HFFc6 (cell line): ENCODE results near the gene GPR137C. TPM values are rescaled to one million over a fixed set of nuclear protein-coding genes. Genes with fewer than 3 reads are reported as not detected.
"Not testable (repeated sequence)": the region's sequence is repeated elsewhere in the genome, so short reads cannot be mapped to it uniquely, and the experiment has no call there.

Experiments
- DNase-seq: peaks from one replicate; pipeline ENCODE4 v3.0.0-alpha.2; 2018
- H3K27ac Mint-ChIP-seq: 2 replicates; pipeline ENCODE4 v1.8.0; 2020; ENCODE audit warnings: mild to moderate bottlenecking, mixed read lengths
- H3K27me3 Mint-ChIP-seq: 2 replicates; pipeline ENCODE4 v1.8.0; 2021; ENCODE audit warnings: mild to moderate bottlenecking, moderate library complexity, mixed read lengths; ENCODE audit not compliant: insufficient read depth
- H3K36me3 Mint-ChIP-seq: 2 replicates; pipeline ENCODE4 v1.8.0; 2021; ENCODE audit warnings: low read depth, mixed read lengths
- H3K4me1 Mint-ChIP-seq: 2 replicates; pipeline ENCODE4 v1.8.0; 2020; ENCODE audit warnings: low read depth, mixed read lengths
- H3K4me3 Mint-ChIP-seq: 2 replicates; pipeline ENCODE4 v1.8.0; 2020; ENCODE audit warnings: mild to moderate bottlenecking, moderate library complexity, mixed read lengths
- H3K9me3 Mint-ChIP-seq: 2 replicates; pipeline ENCODE4 v1.8.0; 2020; ENCODE audit warnings: mild to moderate bottlenecking, mixed read lengths
- CTCF ChIP-seq: fragments of 200-600 bp; sonication (generic); IDR thresholded peaks from 2 replicates; pipeline ENCODE4 v1.5.0; 2021; ENCODE audit warnings: antibody characterized with exemption, mild to moderate bottlenecking
- total RNA-seq, 6 experiments: library from RNA; stranded (reverse); fragmentation: NEBNext Ultra II Directional; extraction: Animal tissue kit (Norgen Biotek cat#: 25700); gene quantifications; 2 replicates in 1 of 6; 3 replicates in 5 of 6; pipeline ENCODE4 v1.2.3, GENCODE V29; 2021

The GPR137C gene
- total RNA-seq, 6 experiments from 2014 or later = 0.73 to 1.1 (median 0.82) TPM

GRCh38 chr14:52553002-52553670, 500 bp downstream of the GPR137C start:
- no peak overlapping the region for H3K27ac Mint-ChIP-seq
- H3K36me3 Mint-ChIP-seq = no peaks in the 10 kb centered on the region; the same call in 1 of the 2 replicates
- no peak for TF ChIP-seq CTCF
- H3K4me3 Mint-ChIP-seq = peak overlapping the region; percentile 93
- H3K9me3 Mint-ChIP-seq = no peaks in the 10 kb centered on the region
- no peaks in the 10 kb centered on the region for H3K27me3 Mint-ChIP-seq
- H3K4me1 Mint-ChIP-seq = peaks cover 14% of the 10 kb centered on the region
- DNase-seq = no peak

GRCh38 chr14:52553671-52554575, 1.3 kb downstream of the GPR137C start:
- peak; percentile 79 for DNase-seq
- Mint-ChIP-seq H3K4me3 (peak overlapping the region; percentile 93), H3K36me3 (peaks cover 5% of the 10 kb centered on the region; the same call in 1 of the 2 replicates), H3K4me1 (peaks cover 14% of the 10 kb centered on the region), H3K27me3 (no peaks in the 10 kb centered on the region), H3K9me3 (peaks cover 5% of the 10 kb centered on the region), H3K27ac (peak overlapping the region; percentile 69; the same call in 1 of the 2 replicates)
- TF ChIP-seq CTCF = no peak

GRCh38 chr14:52558688-52559087, 6.1 kb downstream of the GPR137C start:
- TF ChIP-seq CTCF = no peak
- peaks cover 17% of the 10 kb centered on the region for H3K4me1 Mint-ChIP-seq
- no peaks in the 10 kb centered on the region for H3K27me3 Mint-ChIP-seq
- H3K27ac Mint-ChIP-seq = no peak overlapping the region
- H3K4me3 Mint-ChIP-seq = no peak overlapping the region
- DNase-seq = no peak
- H3K9me3 Mint-ChIP-seq = peaks cover 9% of the 10 kb centered on the region
- H3K36me3 Mint-ChIP-seq = peaks cover 11% of the 10 kb centered on the region; the same call in 1 of the 2 replicates

GRCh38 chr14:52563120-52563519, 10.5 kb downstream of the GPR137C start:
- H3K27ac Mint-ChIP-seq = no peak overlapping the region
- H3K9me3 Mint-ChIP-seq = peaks cover 9% of the 10 kb centered on the region
- DNase-seq = peak; percentile 65
- TF ChIP-seq CTCF = no peak
- peaks cover 13% of the 10 kb centered on the region for H3K4me1 Mint-ChIP-seq
- peaks cover 11% of the 10 kb centered on the region; the same call in 1 of the 2 replicates for H3K36me3 Mint-ChIP-seq
- no peak overlapping the region for H3K4me3 Mint-ChIP-seq
- H3K27me3 Mint-ChIP-seq = no peaks in the 10 kb centered on the region; the same call in 1 of the 2 replicates

GRCh38 chr14:52568454-52568853, 15.8 kb downstream of the GPR137C start:
- not testable (repeated sequence) for DNase-seq, H3K4me1 Mint-ChIP-seq, H3K27ac Mint-ChIP-seq, H3K27me3 Mint-ChIP-seq, H3K4me3 Mint-ChIP-seq
- H3K9me3 Mint-ChIP-seq = peaks cover 39% of the 10 kb centered on the region
- H3K36me3 Mint-ChIP-seq = peaks cover 16% of the 10 kb centered on the region

GRCh38 chr14:52575858-52576257, 23.2 kb downstream of the GPR137C start:
- DNase-seq = no peak
- Mint-ChIP-seq H3K9me3 (peaks cover 31% of the 10 kb centered on the region), H3K27me3 (peaks cover 3% of the 10 kb centered on the region; the same call in 1 of the 2 replicates), H3K36me3 (peaks cover 14% of the 10 kb centered on the region), H3K4me1 (no peaks in the 10 kb centered on the region), H3K27ac (no peak overlapping the region), H3K4me3 (no peak overlapping the region)
- no peak for TF ChIP-seq CTCF
